ENCODE results near the gene SRRM2. TPM values are rescaled to one million over a fixed set of nuclear protein-coding genes. Genes with fewer than 3 reads are reported as not detected.

The SRRM2 gene
- total RNA-seq, 6 donors from 2014 or later: 317 to 3,815 (median 582) TPM

DNA sequence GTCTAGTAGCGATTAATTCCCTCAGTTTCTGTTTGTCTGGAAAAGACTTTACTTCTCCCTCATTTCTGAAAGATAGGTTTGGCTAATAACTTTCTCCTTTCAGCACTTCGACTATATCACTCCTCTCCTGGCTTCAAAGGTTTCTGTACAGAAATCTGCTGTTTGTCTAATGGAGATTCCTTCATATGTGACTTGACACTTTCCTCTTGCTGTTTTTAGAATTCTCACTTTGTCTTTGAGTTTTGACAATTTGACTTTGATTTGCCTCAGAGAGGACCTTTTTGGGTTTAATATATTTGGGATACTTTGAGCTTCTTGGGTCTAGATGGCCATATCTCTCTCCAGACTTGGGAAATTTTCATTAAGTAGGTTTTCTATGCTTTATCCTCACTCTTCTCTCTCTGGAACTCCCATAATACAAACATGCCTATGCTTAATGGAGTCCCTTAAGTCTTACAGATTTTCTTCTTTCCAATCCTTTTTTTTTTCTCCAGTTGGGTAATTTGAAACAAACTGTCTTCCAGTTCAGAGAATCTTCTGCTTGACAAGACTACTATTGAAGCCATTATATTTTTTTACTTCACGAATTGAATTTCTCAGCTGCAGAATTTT is 56.8 kb downstream of the SRRM2 start:
- DNase-seq: no peak
- WGBS, 2 donors: 78 to 80% methylated on average over 3 of the region's 3 CpGs
- Histone ChIP-seq H3K4me1 (no peaks in the 10 kb centered on the region), H3K36me3 (no peaks in the 10 kb centered on the region), H3K27ac (no peak overlapping the region), H3K27me3 (no peaks in the 10 kb centered on the region), H3K4me3 (no peak overlapping the region), H3K9me3 (peaks cover under 1 to 3% (median 2%) of the 10 kb centered on the region in 4 donors)
- ATAC-seq (ENCODE audit: low FRiP score in 2 of 2): no peak
- TF ChIP-seq POLR2AphosphoS5 (IDR thresholded peaks at IDR 0.05) (no peak), EP300 (IDR thresholded peaks at IDR 0.05) (no peak), POLR2A (IDR thresholded peaks at IDR 0.05) (no peak)
- TF ChIP-seq, protein P1, sequence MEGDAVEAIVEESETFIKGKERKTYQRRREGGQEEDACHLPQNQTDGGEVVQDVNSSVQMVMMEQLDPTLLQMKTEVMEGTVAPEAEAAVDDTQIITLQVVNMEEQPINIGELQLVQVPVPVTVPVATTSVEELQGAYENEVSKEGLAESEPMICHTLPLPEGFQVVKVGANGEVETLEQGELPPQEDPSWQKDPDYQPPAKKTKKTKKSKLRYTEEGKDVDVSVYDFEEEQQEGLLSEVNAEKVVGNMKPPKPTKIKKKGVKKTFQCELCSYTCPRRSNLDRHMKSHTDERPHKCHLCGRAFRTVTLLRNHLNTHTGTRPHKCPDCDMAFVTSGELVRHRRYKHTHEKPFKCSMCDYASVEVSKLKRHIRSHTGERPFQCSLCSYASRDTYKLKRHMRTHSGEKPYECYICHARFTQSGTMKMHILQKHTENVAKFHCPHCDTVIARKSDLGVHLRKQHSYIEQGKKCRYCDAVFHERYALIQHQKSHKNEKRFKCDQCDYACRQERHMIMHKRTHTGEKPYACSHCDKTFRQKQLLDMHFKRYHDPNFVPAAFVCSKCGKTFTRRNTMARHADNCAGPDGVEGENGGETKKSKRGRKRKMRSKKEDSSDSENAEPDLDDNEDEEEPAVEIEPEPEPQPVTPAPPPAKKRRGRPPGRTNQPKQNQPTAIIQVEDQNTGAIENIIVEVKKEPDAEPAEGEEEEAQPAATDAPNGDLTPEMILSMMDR (IDR thresholded peaks at IDR 0.05): no peak

DNA sequence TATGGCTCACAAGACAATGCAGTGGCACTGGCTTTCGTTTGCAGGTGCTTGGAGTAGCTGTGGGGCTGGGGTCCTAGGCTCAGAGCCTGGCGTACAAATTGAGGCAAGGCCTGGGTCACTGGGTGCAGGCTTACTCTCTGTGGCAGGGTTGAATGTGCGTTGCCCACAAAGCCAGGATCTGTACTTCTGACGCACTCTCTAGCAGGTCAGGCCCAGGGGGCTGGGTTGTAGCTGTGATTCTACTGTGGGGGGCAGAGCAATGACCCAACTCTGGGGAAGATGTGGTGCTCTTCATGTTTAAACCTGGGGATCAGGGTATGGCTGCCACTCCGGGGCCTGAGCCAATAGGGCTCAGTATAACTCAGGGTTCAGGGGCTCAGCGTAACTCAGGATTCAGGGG is 58.2 kb downstream of the SRRM2 start:
- WGBS, 2 donors: 72 to 77% methylated on average over 4 to 6 of the region's 6 CpGs
- Histone ChIP-seq H3K27me3 (no peaks in the 10 kb centered on the region), H3K9me3 (no peaks in the 10 kb centered on the region), H3K4me3 (no peak overlapping the region), H3K36me3 (no peaks in the 10 kb centered on the region), H3K4me1 (no peaks in the 10 kb centered on the region), H3K27ac (no peak overlapping the region)
- TF ChIP-seq, protein P1 (IDR thresholded peaks at IDR 0.05): no peak
- no peak for TF ChIP-seq POLR2AphosphoS5 (IDR thresholded peaks at IDR 0.05)
- no peak for TF ChIP-seq POLR2A (IDR thresholded peaks at IDR 0.05)
- no peak for TF ChIP-seq EP300 (IDR thresholded peaks at IDR 0.05)
- ATAC-seq (ENCODE audit: low FRiP score in 2 of 2): no peak
- no peak for DNase-seq

DNA sequence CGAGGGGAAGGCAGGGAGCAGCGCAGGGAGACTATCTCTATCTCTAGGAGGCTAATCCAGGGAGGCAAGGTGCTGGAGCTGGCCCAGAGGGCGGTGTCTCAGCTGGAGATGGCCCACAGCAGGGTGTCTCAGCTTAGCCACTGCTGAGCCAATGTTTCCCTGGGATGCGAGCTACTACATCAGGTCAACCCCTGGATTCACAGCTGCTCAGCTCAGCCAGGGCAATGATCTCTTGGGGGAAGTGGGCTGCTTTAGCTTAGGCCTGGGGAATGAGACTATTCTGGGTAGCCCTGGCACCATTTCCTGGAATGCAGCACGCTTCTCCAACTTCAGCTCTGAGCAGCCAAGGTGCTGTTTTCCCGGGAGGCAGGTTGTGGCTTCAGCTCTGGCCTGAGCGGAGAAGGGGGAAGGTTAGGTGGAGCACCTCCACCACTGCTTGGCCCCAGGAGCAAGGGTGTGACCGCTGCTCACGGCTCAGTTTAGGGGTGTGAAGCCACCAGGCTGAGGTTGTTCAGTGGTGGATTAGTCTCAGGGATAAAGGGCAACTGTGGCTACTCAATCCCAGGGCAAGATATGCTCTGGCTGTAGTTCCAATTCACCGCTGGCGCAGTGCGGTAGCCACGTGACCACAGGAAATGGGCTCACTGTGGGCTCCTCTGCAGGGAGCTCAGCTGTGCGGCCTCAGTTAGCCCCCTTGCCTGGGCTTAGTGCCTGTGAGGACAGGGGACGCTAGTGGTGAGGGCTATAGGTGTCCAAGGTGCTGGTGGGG is 59.4 kb downstream of the SRRM2 start:
- H3K4me3 ChIP-seq: no peak overlapping the region
- DNase-seq (no peak), ATAC-seq (ENCODE audit: low FRiP score in 2 of 2) (no peak)
- peaks cover 0 to 2% (median 0%) of the 10 kb centered on the region in 4 donors for H3K27me3 ChIP-seq
- WGBS, 2 donors: 65 to 68% methylated on average over 6 to 15 of the region's 15 CpGs
- no peak for TF ChIP-seq POLR2AphosphoS5 (IDR thresholded peaks at IDR 0.05)
- no peak for TF ChIP-seq POLR2A (IDR thresholded peaks at IDR 0.05)
- TF ChIP-seq, protein P1 (IDR thresholded peaks at IDR 0.05): no peak
- TF ChIP-seq EP300 (IDR thresholded peaks at IDR 0.05): no peak
- no peaks in the 10 kb centered on the region for H3K36me3 ChIP-seq
- peaks cover 0 to 2% (median 0%) of the 10 kb centered on the region in 4 donors for H3K4me1 ChIP-seq
- no peak overlapping the region for H3K27ac ChIP-seq
- H3K9me3 ChIP-seq: no peaks in the 10 kb centered on the region

GRCh38 chr16:2813771-2814221 is 61.4 kb downstream of the SRRM2 start:
- 69% methylated on average over 6 to 7 of the region's 7 CpGs for WGBS, 2 donors
- Histone ChIP-seq H3K27me3 (peaks cover 0 to 10% (median 0%) of the 10 kb centered on the region in 4 donors), H3K4me1 (peaks cover 0 to 8% (median 0%) of the 10 kb centered on the region in 4 donors), H3K9me3 (no peaks in the 10 kb centered on the region), H3K36me3 (no peaks in the 10 kb centered on the region), H3K4me3 (no peak overlapping the region), H3K27ac (no peak overlapping the region)
- TF ChIP-seq, protein P1 (IDR thresholded peaks at IDR 0.05): no peak
- TF ChIP-seq EP300 (IDR thresholded peaks at IDR 0.05) (no peak), POLR2A (IDR thresholded peaks at IDR 0.05) (no peak), POLR2AphosphoS5 (IDR thresholded peaks at IDR 0.05) (no peak)
- no peak for ATAC-seq (ENCODE audit: low FRiP score in 2 of 2)
- DNase-seq: no peak
